ENCODE measurements around the gene TMEM132C. TPM values are rescaled to one million over a fixed set of nuclear protein-coding genes. Genes with fewer than 3 reads are reported as not detected.

The TMEM132C gene
- total RNA-seq, 4 donors from 2014 or later, result 0.13 to 7.6 (median 0.37) TPM

DNA sequence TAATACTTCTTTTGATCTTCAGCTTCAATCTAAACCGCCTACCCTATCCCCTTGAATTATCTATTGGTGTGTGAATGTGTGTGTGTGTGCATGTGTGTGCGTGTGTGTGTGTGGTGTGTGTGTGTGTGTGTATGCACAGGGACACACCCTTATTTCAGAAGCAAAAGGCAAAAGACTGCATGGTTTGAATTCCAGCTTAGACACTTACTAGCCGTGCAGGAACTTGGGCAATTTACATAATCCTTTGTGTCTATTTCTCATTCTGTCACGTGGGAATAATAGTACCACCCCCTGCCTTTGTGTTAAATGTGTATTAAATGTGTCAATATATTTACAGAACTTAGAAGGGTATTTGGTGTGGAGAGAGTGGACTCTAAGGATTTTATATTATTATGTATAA, 251.7 kb downstream of the TMEM132C start:
- WGBS, 2 donors, result 39% methylated on average over 4 of the region's 4 CpGs
- Histone ChIP-seq H3K9me3 (peaks cover 0 to 31% (median 0%) of the 10 kb centered on the region in 3 donors), H3K27ac (no peak overlapping the region), H3K4me1 (no peaks in the 10 kb centered on the region), H3K36me3 (no peaks in the 10 kb centered on the region), H3K27me3 (no peaks in the 10 kb centered on the region), H3K4me3 (no peak overlapping the region)
- no peak for DNase-seq
- TF ChIP-seq POLR2A (IDR thresholded peaks at IDR 0.05), result no peak
- TF ChIP-seq, protein P1, sequence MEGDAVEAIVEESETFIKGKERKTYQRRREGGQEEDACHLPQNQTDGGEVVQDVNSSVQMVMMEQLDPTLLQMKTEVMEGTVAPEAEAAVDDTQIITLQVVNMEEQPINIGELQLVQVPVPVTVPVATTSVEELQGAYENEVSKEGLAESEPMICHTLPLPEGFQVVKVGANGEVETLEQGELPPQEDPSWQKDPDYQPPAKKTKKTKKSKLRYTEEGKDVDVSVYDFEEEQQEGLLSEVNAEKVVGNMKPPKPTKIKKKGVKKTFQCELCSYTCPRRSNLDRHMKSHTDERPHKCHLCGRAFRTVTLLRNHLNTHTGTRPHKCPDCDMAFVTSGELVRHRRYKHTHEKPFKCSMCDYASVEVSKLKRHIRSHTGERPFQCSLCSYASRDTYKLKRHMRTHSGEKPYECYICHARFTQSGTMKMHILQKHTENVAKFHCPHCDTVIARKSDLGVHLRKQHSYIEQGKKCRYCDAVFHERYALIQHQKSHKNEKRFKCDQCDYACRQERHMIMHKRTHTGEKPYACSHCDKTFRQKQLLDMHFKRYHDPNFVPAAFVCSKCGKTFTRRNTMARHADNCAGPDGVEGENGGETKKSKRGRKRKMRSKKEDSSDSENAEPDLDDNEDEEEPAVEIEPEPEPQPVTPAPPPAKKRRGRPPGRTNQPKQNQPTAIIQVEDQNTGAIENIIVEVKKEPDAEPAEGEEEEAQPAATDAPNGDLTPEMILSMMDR (IDR thresholded peaks at IDR 0.05), result no peak
- intact Hi-C loops (cut with DNase I), result no loop called here

DNA sequence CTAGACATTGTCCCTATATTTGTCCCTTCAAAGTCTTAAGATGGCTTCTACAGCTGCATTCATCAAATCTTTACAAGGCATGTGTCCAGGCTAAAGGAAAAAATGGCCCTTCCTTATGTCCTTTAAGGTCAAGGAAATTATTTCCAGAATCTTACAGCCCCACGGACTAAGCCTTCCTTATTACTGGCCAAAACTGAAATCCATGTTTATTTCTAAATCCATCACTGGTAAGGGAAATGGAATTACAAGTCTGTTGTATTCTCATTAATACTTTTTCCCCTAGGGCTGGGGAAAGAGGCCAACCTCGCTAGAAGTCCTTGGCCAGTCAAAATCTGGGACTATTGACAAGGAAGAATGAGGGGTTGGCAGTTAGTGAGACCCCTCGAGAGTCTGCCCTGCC, 252.5 kb downstream of the TMEM132C start:
- H3K27me3 ChIP-seq, result no peaks in the 10 kb centered on the region
- peaks cover 0 to 31% (median 5%) of the 10 kb centered on the region in 3 donors for H3K9me3 ChIP-seq
- intact Hi-C loops (cut with DNase I), result no loop called here
- no peaks in the 10 kb centered on the region for H3K4me1 ChIP-seq
- no peak for TF ChIP-seq POLR2A (IDR thresholded peaks at IDR 0.05)
- 23 to 33% methylated on average over 3 of the region's 3 CpGs for WGBS, 2 donors
- no peak overlapping the region for H3K4me3 ChIP-seq
- H3K27ac ChIP-seq, result no peak overlapping the region
- no peaks in the 10 kb centered on the region for H3K36me3 ChIP-seq
- DNase-seq, result no peak

DNA sequence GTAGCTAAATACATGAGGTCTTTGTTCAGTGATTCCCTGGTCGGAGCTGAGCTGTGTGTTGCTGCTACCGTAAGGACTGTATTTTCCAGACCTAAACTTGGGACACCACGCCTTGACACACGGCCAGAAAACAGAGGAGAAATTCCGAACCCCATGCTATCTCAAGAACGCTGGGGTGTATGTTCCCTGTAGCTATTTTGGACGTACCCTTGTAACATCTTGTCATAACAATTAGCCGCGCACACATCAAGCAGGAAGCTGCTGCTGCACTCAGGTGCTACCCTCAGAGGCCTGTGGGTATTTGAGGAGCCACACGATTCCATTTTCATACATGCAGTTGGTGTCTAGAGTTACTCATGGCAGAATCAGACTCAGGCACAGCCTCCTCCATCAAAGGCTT, 255.0 kb downstream of the TMEM132C start:
- no peak for TF ChIP-seq POLR2A (IDR thresholded peaks at IDR 0.05)
- TF ChIP-seq, protein P1 (IDR thresholded peaks at IDR 0.05), result no peak
- Histone ChIP-seq H3K4me3 (no peak overlapping the region), H3K27ac (no peak overlapping the region), H3K27me3 (no peaks in the 10 kb centered on the region), H3K4me1 (no peaks in the 10 kb centered on the region), H3K36me3 (no peaks in the 10 kb centered on the region), H3K9me3 (peaks cover 0 to 19% (median 5%) of the 10 kb centered on the region in 3 donors)
- 72 to 79% methylated on average over 9 to 10 of the region's 10 CpGs for WGBS, 2 donors
- intact Hi-C loops (cut with DNase I), result no loop called here
- no peak for DNase-seq

DNA sequence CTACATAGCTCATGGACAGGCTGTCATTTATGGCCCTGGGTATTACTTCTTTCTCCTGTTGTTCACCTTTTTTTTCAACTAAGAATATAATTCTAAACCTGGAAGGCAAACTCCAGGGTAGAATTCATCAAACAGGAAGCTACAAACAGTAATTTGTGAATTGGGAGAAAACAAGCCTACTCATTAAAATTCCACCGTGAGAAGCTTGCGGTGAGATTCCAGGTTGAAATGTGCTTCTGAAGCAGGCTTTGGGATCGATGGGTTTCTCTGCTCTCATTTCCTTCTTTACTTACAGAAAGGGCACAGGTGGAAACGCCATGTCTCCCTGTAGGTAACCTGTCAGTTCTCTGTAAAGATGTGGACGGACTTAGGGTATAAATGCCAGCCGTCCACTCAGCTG, 257.5 kb downstream of the TMEM132C start:
- 78% methylated on average over 6 of the region's 6 CpGs for WGBS, 2 donors

DNA sequence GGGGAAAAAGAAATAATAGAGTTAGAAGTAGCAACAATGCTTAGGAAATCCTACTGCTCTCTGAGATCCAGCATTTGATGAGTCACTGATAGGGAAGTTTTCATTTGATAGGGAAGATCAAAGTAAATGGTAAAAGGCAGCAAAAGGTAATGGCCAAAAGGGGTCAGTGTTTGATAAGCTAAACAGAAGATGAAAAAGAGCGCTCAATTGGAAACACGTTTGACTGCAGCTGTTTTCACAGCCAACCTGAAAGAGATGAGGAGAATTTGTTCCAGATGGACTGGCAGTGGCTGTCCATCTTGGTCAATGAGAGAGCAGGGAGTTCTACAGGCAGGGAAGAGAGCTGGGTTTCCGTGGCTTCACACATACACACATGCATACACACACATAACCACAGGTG, 264.2 kb downstream of the TMEM132C start:
- TF ChIP-seq, protein P1 (IDR thresholded peaks at IDR 0.05), result no peak
- no peak for TF ChIP-seq POLR2A (IDR thresholded peaks at IDR 0.05)

More for the DNA sequence above, 257.5 kb downstream of the TMEM132C start:
- Histone ChIP-seq H3K27ac (no peak overlapping the region), H3K9me3 (peaks cover 0 to 19% (median 5%) of the 10 kb centered on the region in 3 donors), H3K27me3 (no peaks in the 10 kb centered on the region), H3K4me3 (no peak overlapping the region), H3K4me1 (no peaks in the 10 kb centered on the region), H3K36me3 (no peaks in the 10 kb centered on the region)
- no peak for TF ChIP-seq POLR2A (IDR thresholded peaks at IDR 0.05)
- TF ChIP-seq, protein P1 (IDR thresholded peaks at IDR 0.05), result no peak
- intact Hi-C loops (cut with DNase I), result no loop called here
- no peak for DNase-seq

DNA sequence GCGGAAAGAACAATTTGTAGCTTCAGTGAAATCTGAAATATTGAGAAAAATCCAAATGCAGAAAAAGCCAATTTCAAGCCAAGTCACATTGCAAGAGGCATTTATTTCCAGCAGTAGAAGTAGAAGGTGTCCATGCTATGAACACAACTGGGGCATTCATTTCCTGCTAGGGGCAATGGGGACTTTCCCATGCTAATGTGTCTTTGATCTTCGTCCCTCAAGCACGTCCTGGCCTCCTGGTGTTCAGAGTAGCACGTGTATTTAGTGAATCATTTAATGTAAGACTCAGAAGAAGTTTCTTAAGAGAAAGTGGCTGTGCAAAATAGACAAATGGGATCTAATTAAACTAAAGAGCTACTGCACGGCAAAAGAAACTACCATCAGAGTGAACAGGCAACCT, 267.9 kb downstream of the TMEM132C start:
- H3K27ac ChIP-seq, result no peak overlapping the region
- no peaks in the 10 kb centered on the region for H3K36me3 ChIP-seq
- no peak overlapping the region for H3K4me3 ChIP-seq
- intact Hi-C loops (cut with DNase I), result no loop called here
- DNase-seq, result no peak
- peaks cover 0 to 7% (median 5%) of the 10 kb centered on the region in 3 donors for H3K9me3 ChIP-seq
- no peaks in the 10 kb centered on the region for H3K27me3 ChIP-seq
- no peak for TF ChIP-seq POLR2A (IDR thresholded peaks at IDR 0.05)
- TF ChIP-seq, protein P1 (IDR thresholded peaks at IDR 0.05), result no peak
- H3K4me1 ChIP-seq, result no peaks in the 10 kb centered on the region
- 38 to 44% methylated on average over 5 of the region's 5 CpGs for WGBS, 2 donors

More for the DNA sequence above, 264.2 kb downstream of the TMEM132C start:
- no peak overlapping the region for H3K4me3 ChIP-seq
- no peak for DNase-seq
- H3K27me3 ChIP-seq, result no peaks in the 10 kb centered on the region
- H3K9me3 ChIP-seq, result no peaks in the 10 kb centered on the region
- intact Hi-C loops (cut with DNase I), result no loop called here
- H3K4me1 ChIP-seq, result no peaks in the 10 kb centered on the region
- no peak overlapping the region for H3K27ac ChIP-seq
- H3K36me3 ChIP-seq, result no peaks in the 10 kb centered on the region
- WGBS, 2 donors, result 42 to 60% methylated on average over 3 of the region's 3 CpGs

All from esophagus squamous epithelium (tissue), 5 donors.